ENCODE results near the gene PLEKHS1. TPM values are rescaled to one million over a fixed set of nuclear protein-coding genes. Genes with fewer than 3 reads are reported as not detected.
"Not testable (repeated sequence)": the region's sequence is repeated elsewhere in the genome, so short reads cannot be mapped to it uniquely, and the experiment has no call there.

PLEKHS1 gene
- total RNA-seq, 4 donors from 2014 or later: not detected

DNA sequence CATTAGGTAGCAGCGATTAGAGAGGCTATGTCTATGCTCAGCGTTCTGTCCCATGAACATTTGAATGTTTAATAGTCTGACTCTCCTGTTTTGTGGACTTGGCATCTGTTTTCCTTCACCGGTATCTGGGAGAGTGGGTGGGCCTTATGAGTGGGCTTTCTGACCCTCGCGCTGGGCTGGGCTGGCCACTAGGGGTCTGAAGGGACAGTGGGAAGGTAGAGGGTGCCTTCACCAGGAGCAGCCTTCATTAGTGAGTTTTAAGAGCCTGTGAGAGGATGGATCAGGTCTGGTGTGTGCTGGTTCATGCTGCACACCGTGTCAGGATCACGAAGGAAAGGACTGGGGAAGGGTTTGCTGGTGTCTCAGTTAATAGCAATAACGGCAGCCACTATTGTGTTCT lies 69.0 kb downstream of the PLEKHS1 start:
- TF ChIP-seq, protein P1, sequence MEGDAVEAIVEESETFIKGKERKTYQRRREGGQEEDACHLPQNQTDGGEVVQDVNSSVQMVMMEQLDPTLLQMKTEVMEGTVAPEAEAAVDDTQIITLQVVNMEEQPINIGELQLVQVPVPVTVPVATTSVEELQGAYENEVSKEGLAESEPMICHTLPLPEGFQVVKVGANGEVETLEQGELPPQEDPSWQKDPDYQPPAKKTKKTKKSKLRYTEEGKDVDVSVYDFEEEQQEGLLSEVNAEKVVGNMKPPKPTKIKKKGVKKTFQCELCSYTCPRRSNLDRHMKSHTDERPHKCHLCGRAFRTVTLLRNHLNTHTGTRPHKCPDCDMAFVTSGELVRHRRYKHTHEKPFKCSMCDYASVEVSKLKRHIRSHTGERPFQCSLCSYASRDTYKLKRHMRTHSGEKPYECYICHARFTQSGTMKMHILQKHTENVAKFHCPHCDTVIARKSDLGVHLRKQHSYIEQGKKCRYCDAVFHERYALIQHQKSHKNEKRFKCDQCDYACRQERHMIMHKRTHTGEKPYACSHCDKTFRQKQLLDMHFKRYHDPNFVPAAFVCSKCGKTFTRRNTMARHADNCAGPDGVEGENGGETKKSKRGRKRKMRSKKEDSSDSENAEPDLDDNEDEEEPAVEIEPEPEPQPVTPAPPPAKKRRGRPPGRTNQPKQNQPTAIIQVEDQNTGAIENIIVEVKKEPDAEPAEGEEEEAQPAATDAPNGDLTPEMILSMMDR (IDR thresholded peaks at IDR 0.05): no peak
- ATAC-seq (ENCODE audit: low FRiP score) (no peak), DNase-seq (ENCODE audit: low spot score) (no peak)

GRCh38 chr10:113821306-113821705 lies 69.8 kb downstream of the PLEKHS1 start:
- DNase-seq (ENCODE audit: low spot score); ATAC-seq (ENCODE audit: low FRiP score): not testable (repeated sequence)

DNA sequence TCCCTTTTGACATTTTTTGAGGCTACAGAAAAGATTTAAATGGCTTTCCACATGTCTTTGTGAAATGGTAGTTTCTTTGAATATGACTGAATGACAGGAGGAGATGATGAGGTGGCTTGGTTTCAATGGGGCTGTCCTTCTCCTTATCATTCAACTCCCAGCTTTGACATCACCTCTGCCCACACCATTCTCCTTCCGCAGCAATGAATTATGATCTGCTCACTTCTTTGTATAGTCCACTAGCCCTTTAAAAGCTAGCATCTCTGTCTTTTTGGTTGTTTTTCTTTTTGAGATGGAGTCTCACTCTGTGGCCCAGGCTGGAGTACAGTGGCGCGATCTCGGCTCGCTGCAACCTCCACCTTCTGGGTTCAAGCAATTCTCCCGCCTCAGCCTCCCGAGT lies 70.7 kb downstream of the PLEKHS1 start:
- TF ChIP-seq, protein P1 (IDR thresholded peaks at IDR 0.05): no peak
- no peak for DNase-seq (ENCODE audit: low spot score)
- no peak for ATAC-seq (ENCODE audit: low FRiP score)

- no peak for ATAC-seq (ENCODE audit: low FRiP score)
- TF ChIP-seq, protein P1 (IDR thresholded peaks at IDR 0.05): no peak
- DNase-seq (ENCODE audit: low spot score): no peak
Observed at GRCh38 chr10:113823389-113823788, 71.9 kb downstream of the PLEKHS1 start.

DNA sequence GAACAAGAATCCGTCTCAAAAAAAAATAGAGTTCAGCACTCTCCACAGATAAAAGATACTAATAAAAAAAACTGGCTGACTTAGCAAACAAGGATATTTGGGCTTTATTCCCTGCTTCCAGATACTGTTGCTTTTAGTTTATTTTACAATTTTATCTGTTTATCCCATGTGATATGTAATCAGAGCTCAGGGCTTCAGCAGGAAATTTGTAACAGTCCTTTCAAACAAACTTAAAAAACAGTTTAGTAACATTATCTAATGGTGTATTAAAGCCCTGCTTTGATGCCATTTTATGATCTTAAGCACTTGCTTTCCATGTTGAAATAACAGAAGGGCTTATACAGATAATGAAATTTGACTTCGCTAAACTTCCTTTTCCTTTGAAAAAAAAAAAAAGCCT lies 74.3 kb downstream of the PLEKHS1 start:
- TF ChIP-seq, protein P1 (IDR thresholded peaks at IDR 0.05): no peak
- no peak for DNase-seq (ENCODE audit: low spot score)
- ATAC-seq (ENCODE audit: low FRiP score): no peak

GRCh38 chr10:113828567-113828966 lies 77.1 kb downstream of the PLEKHS1 start:
- ATAC-seq (ENCODE audit: low FRiP score); DNase-seq (ENCODE audit: low spot score): not testable (repeated sequence)

Small RNA genes within 50 kb of the gene (small RNA-seq; reads per million reads assigned to genes)
- gene RF00560: not detected

Other genes with a start within 250 kb of the PLEKHS1 start
- gene HABP2, start 198.6 kb upstream of the PLEKHS1 start, total RNA-seq: not detected
- not detected for gene NRAP, start 87.6 kb upstream of the PLEKHS1 start, total RNA-seq
- 10 to 100 TPM; 18.6 to 34.0 (median 26.3) TPM for gene CASP7, start 71.8 kb upstream of the PLEKHS1 start, total RNA-seq
- 1 to 10 TPM; 2.2 to 3.9 (median 3.6) TPM for gene DCLRE1A, start 102.4 kb downstream of the PLEKHS1 start, total RNA-seq
- gene NHLRC2, start 103.0 kb downstream of the PLEKHS1 start, total RNA-seq: 100 to 1,000 TPM in 1 of 4 donors, 10 to 100 TPM in 3; 18.0 to 117 (median 24.1) TPM